Liver (tissue), 9 donors: ENCODE results near the gene OR5P2. TPM values are rescaled to one million over a fixed set of nuclear protein-coding genes. Genes with fewer than 3 reads are reported as not detected.

Source experiments
- DNase-seq: peaks from one replicate; pipeline ENCODE4 v3.0.0-alpha.2; 2017; ENCODE audit warnings: low spot score
- H3K27ac ChIP-seq, 2 donors: one replicate each; pipeline ENCODE4 v1.7.0; 2013; ENCODE audit warnings: inconsistent platforms in 2 of 2, low read length in 2 of 2, control low read depth in 1 of 2, low read depth in 1 of 2, mild to moderate bottlenecking in 1 of 2
- H3K27me3 ChIP-seq, 4 donors: one replicate each; pipeline versions ENCODE4 v1.6.1 to v1.7.0; 2013; ENCODE audit warnings: low read length in 3 of 4, inconsistent platforms in 1 of 4, mild to moderate bottlenecking in 1 of 4, moderate library complexity in 1 of 4; ENCODE audit not compliant: control insufficient read depth in 4 of 4, insufficient read depth in 4 of 4
- H3K36me3 ChIP-seq, 4 donors: one replicate each; pipeline versions ENCODE4 v1.6.1 to v1.7.0; 2013; ENCODE audit warnings: low read length in 3 of 4, mild to moderate bottlenecking in 3 of 4, low read depth in 1 of 4, moderate library complexity in 1 of 4; ENCODE audit not compliant: control insufficient read depth in 4 of 4, insufficient read depth in 3 of 4
- H3K4me1 ChIP-seq, 4 donors: one replicate each; pipeline versions ENCODE4 v1.6.1 to v1.7.0; 2013; ENCODE audit warnings: low read length in 3 of 4, mild to moderate bottlenecking in 3 of 4, moderate library complexity in 1 of 4; ENCODE audit not compliant: control insufficient read depth in 4 of 4, insufficient read depth in 4 of 4
- H3K4me3 ChIP-seq, 3 donors: one replicate each; pipeline versions ENCODE4 v1.6.1 to v1.7.0; 2013; ENCODE audit warnings: low read length in 3 of 3, control low read depth in 1 of 3, low read depth in 1 of 3, mild to moderate bottlenecking in 1 of 3
- H3K9ac ChIP-seq, 2 donors: one replicate each; pipeline ENCODE4 v1.7.0; 2013; ENCODE audit warnings: low read length in 2 of 2, mild to moderate bottlenecking in 2 of 2, moderate library complexity in 2 of 2, control low read depth in 1 of 2, low read depth in 1 of 2
- H3K9me3 ChIP-seq, 4 donors: one replicate each; pipeline versions ENCODE4 v1.6.1 to v1.7.0; 2013; ENCODE audit warnings: low read length in 3 of 4; ENCODE audit not compliant: control insufficient read depth in 4 of 4
- ATF3 ChIP-seq: IDR thresholded peaks from 2 replicates; pipeline ENCODE4 v1.6.1; 2016; ENCODE audit warnings: antibody characterized with exemption
- CTCF ChIP-seq: fragments of 150-350 bp; IDR thresholded peaks from 2 replicates; pipeline ENCODE4 v1.5.1; 2017; ENCODE audit warnings: improper control_type of control experiment, low read depth, low read length; ENCODE audit not compliant: missing input control
- EGR1 ChIP-seq, 2 donors: IDR thresholded peaks; 2 replicates each; pipeline ENCODE4 v1.6.1; 2016 to 2018; ENCODE audit warnings: antibody characterized with exemption in 2 of 2, low read depth in 2 of 2
- FOXA1 ChIP-seq: IDR thresholded peaks from 2 replicates; pipeline ENCODE4 v1.6.1; 2016; ENCODE audit warnings: antibody characterized with exemption
- FOXA2 ChIP-seq: IDR thresholded peaks from 2 replicates; pipeline ENCODE4 v1.6.1; 2016; ENCODE audit warnings: antibody characterized with exemption
- GABPA ChIP-seq, 2 donors: IDR thresholded peaks in 1 of 2; conservative IDR thresholded peaks in 1 of 2; 2 replicates each; pipeline ENCODE4 v1.6.1; 2016; ENCODE audit warnings: antibody characterized with exemption in 2 of 2, mild to moderate bottlenecking in 1 of 2, moderate library complexity in 1 of 2
- HNF4A ChIP-seq, 2 donors: conservative IDR thresholded peaks; 2 replicates each; pipeline ENCODE4 v1.6.1; 2016; ENCODE audit warnings: antibody characterized with exemption in 2 of 2, mild to moderate bottlenecking in 2 of 2
- HNF4G ChIP-seq: IDR thresholded peaks from 2 replicates; pipeline ENCODE4 v1.6.1; 2016; ENCODE audit warnings: antibody characterized with exemption
- JUND ChIP-seq, 2 donors: IDR thresholded peaks; 2 replicates each; pipeline ENCODE4 v1.6.1; 2016; ENCODE audit warnings: antibody characterized with exemption in 2 of 2
- MAX ChIP-seq: IDR thresholded peaks from 2 replicates; pipeline ENCODE4 v1.6.1; 2016; ENCODE audit warnings: antibody characterized with exemption
- NR2F2 ChIP-seq: IDR thresholded peaks from 2 replicates; pipeline ENCODE4 v1.6.1; 2016; ENCODE audit warnings: antibody characterized with exemption
- RAD21 ChIP-seq, 2 donors: IDR thresholded peaks; 2 replicates each; pipeline ENCODE4 v1.6.1; 2016; ENCODE audit warnings: antibody characterized with exemption in 2 of 2, mild to moderate bottlenecking in 2 of 2
- RXRA ChIP-seq, 2 donors: IDR thresholded peaks; 2 replicates each; pipeline ENCODE4 v1.6.1; 2017 to 2018; ENCODE audit warnings: antibody characterized with exemption in 2 of 2, mild to moderate bottlenecking in 1 of 2
- SP1 ChIP-seq: IDR thresholded peaks from 2 replicates; pipeline ENCODE4 v1.6.1; 2018; ENCODE audit warnings: antibody characterized with exemption, mild to moderate bottlenecking
- TAF1 ChIP-seq: conservative IDR thresholded peaks from 2 replicates; pipeline ENCODE4 v1.6.1; 2016; ENCODE audit warnings: antibody characterized with exemption, mild to moderate bottlenecking
- YY1 ChIP-seq: IDR thresholded peaks from 2 replicates; pipeline ENCODE4 v1.6.1; 2016; ENCODE audit warnings: antibody characterized with exemption, mild to moderate bottlenecking
- ZBTB33 ChIP-seq: IDR thresholded peaks from 2 replicates; pipeline ENCODE4 v1.6.1; 2016; ENCODE audit warnings: antibody characterized with exemption
- WGBS: extraction: QIAGEN DNeasy Blood & Tissue Kit; methylation state at CpG from one replicate; pipeline ENCODE4 v1.1.7; 2013; 5-methylcytosine and 5-hydroxymethylcytosine counted together
- polyA plus RNA-seq, 2 donors: library from polyadenylated mRNA; stranded (reverse) in 1 of 2; unstranded in 1 of 2; fragments of 200-250 nt in 1 of 2; fragments of >200 nt in 1 of 2; fragmentation: Nextera tagmentation in 1 of 2; extraction: Ambion mirVana in 1 of 2; gene quantifications; one replicate each; pipeline versions ENCODE4 v1.2.1 to v1.2.3, GENCODE V29; 2013 to 2015
- total RNA-seq, 2 donors: library from RNA; depleted of rRNA; stranded (reverse); fragments of >200 nt; gene quantifications; one replicate each; pipeline ENCODE4 v1.2.3, GENCODE V29; 2014
- donor health status: healthy.
- donor health status: healthy.
- donor health status: healthy.
- donor health status: healthy.
- donor health status: healthy.

The OR5P2 gene
- total and polyA plus RNA-seq, 4 donors: not detected

GRCh38 chr11:7759010-7759409 lies 37.7 kb downstream of the OR5P2 start:
- no peaks in the 10 kb centered on the region for H3K36me3 ChIP-seq
- no peak overlapping the region for H3K27ac ChIP-seq
- no peak overlapping the region for H3K4me3 ChIP-seq
- no peak for DNase-seq
- TF ChIP-seq MAX (no peak), CTCF (no peak), RAD21 (IDR thresholded peaks at IDR 0.05) (no peak), FOXA2 (no peak), NR2F2 (no peak), ZBTB33 (no peak), SP1 (no peak), TAF1 (no peak), HNF4G (no peak), FOXA1 (no peak), EGR1 (IDR thresholded peaks at IDR 0.05; ENCODE audit: low read depth in 2 of 2) (no peak)
- H3K9me3 ChIP-seq: no peaks in the 10 kb centered on the region
- H3K27me3 ChIP-seq: peaks cover 0 to 2% (median 0%) of the 10 kb centered on the region in 4 donors
- WGBS: 84% methylated on average over 2 of the region's 2 CpGs
- H3K4me1 ChIP-seq: no peaks in the 10 kb centered on the region
- H3K9ac ChIP-seq: no peak overlapping the region

GRCh38 chr11:7749456-7749855 lies 47.3 kb downstream of the OR5P2 start:
- Histone ChIP-seq H3K36me3 (no peaks in the 10 kb centered on the region), H3K4me1 (no peaks in the 10 kb centered on the region), H3K9me3 (no peaks in the 10 kb centered on the region), H3K27me3 (peaks cover 0 to 3% (median under 1%) of the 10 kb centered on the region in 4 donors), H3K4me3 (no peak overlapping the region), H3K9ac (no peak overlapping the region), H3K27ac (no peak overlapping the region)
- WGBS: 91% methylated on average over 2 of the region's 2 CpGs
- no peak for DNase-seq
- TF ChIP-seq EGR1 (IDR thresholded peaks at IDR 0.05; ENCODE audit: low read depth in 2 of 2) (no peak), ZBTB33 (no peak), RXRA (IDR thresholded peaks at IDR 0.05) (no peak), HNF4A (conservative IDR thresholded peaks at IDR 0.05) (no peak), JUND (IDR thresholded peaks at IDR 0.05) (no peak), ATF3 (no peak), YY1 (no peak), GABPA (IDR thresholded peaks at IDR 0.05 in 1 of 2, conservative IDR thresholded peaks at IDR 0.05 in 1 of 2) (no peak), HNF4G (no peak), MAX (no peak), FOXA2 (no peak), FOXA1 (no peak), TAF1 (no peak)

Other genes starting within 250 kb of the OR5P2 start
- 1 to 10 TPM in 1 of 2 donors, under 1 TPM in 1; 0.19 to 1.2 TPM for gene CYB5R2, start 123.4 kb downstream of the OR5P2 start, total RNA-seq
- gene CYB5R2, start 123.4 kb downstream of the OR5P2 start, polyA plus RNA-seq: 1 to 10 TPM; 2.8 to 3.7 TPM
- gene OVCH2, start 90.5 kb downstream of the OR5P2 start, total RNA-seq: not detected
- gene OVCH2, start 90.5 kb downstream of the OR5P2 start, polyA plus RNA-seq: not detected
- not detected for gene OR5P3, start 33.9 kb upstream of the OR5P2 start, total RNA-seq
- not detected for gene OR5P3, start 33.9 kb upstream of the OR5P2 start, polyA plus RNA-seq
- gene OR10A6, start 134.3 kb upstream of the OR5P2 start, total RNA-seq: not detected
- gene OR10A6, start 134.3 kb upstream of the OR5P2 start, polyA plus RNA-seq: not detected
- gene OR10A3, start 144.8 kb upstream of the OR5P2 start, total RNA-seq: not detected
- not detected for gene OR10A3, start 144.8 kb upstream of the OR5P2 start, polyA plus RNA-seq
- not detected for gene NLRP10, start 168.5 kb upstream of the OR5P2 start, total RNA-seq
- not detected for gene NLRP10, start 168.5 kb upstream of the OR5P2 start, polyA plus RNA-seq
- gene EIF3F, start 190.4 kb upstream of the OR5P2 start, total RNA-seq: 100 to 1,000 TPM in 1 of 2 donors, 10 to 100 TPM in 1; 68.4 to 246 TPM
- 100 to 1,000 TPM in 1 of 2 donors, 10 to 100 TPM in 1; 59.4 to 226 TPM for gene EIF3F, start 190.4 kb upstream of the OR5P2 start, polyA plus RNA-seq